ENCODE data around the gene SRPK3. TPM values are rescaled to one million over a fixed set of nuclear protein-coding genes. Genes with fewer than 3 reads are reported as not detected.
A peak's percentile ranks its signal among the peaks of the same experiment; 100 is the strongest.

SRPK3 gene
- total and polyA plus RNA-seq, 2 experiments from 2014 or later, result 0.15 TPM; not detected in 1

- ATAC-seq, result peak; percentile 17
- peaks cover 20% of the 10 kb centered on the region for H3K36me3 Mint-ChIP-seq (ENCODE audit: low read depth)
Observed at GRCh38 chrX:153829799-153830639, 49.2 kb downstream of the SRPK3 start, which contains the start of gene PDZD4. Gene PDZD4, minus strand, starts transcription at chrX:153830544. Its CDS starts 246 bp downstream, at chrX:153830298.

More at GRCh38 chrX:153829799-153830639, 49.2 kb downstream of the SRPK3 start, which contains the start of gene PDZD4:
- peaks cover 13% of the 10 kb centered on the region for H3K27me3 Mint-ChIP-seq (ENCODE audit: insufficient read depth, low read depth, poor library complexity)
- Histone ChIP-seq H3K27ac (ENCODE audit: low read depth) (peak within 1 kb of the TSS; percentile 87; the same call in 1 of the 2 replicates), H3K4me2 (peak within 1 kb of the TSS; percentile 84), H3K27me3 (ENCODE audit: insufficient read depth) (no peaks in the 10 kb centered on the region), H4K20me1 (replicated peaks; ENCODE audit: insufficient read depth) (no peaks in the 10 kb centered on the region; the same call in 1 of the 2 replicates), H3K4me1 (ENCODE audit: insufficient read depth) (peaks cover 21% of the 10 kb centered on the region), H3F3A (replicated peaks; ENCODE audit: low read depth) (no peaks in the 10 kb centered on the region), H3K4me3 (peak within 1 kb of the TSS; percentile 75), H3K9me2 (ENCODE audit: insufficient read depth) (no peaks in the 10 kb centered on the region), H3K36me3 (ENCODE audit: insufficient read depth) (no peaks in the 10 kb centered on the region), H3K79me2 (replicated peaks; ENCODE audit: insufficient read depth) (peaks cover 57% of the 10 kb centered on the region), H2AFZ (no peak within 1 kb of the TSS)
- peak within 1 kb of the TSS; percentile 83 for H3K4me3 Mint-ChIP-seq
- peak; percentile 53 for DNase-seq (ENCODE audit: low spot score)
- no peak within 1 kb of the TSS for H3K27ac Mint-ChIP-seq
- H3K9me3 Mint-ChIP-seq, result no peaks in the 10 kb centered on the region
- H3K4me1 Mint-ChIP-seq, result peaks cover 33% of the 10 kb centered on the region
- TF ChIP-seq ZNF462 (CRISPR knock-in tag; IDR thresholded peaks at IDR 0.05), result no peak
- no peak for TF ChIP-seq EZH2phosphoT487 (IDR thresholded peaks at IDR 0.05; ENCODE audit: unreplicated experiment)
- no peak for TF ChIP-seq ETS1 (IDR thresholded peaks at IDR 0.05)
